HG03095 (cell line): ENCODE data around the gene RTL1.

ENCODE experiments used
- ATAC-seq: cut with Tn5 transposase; IDR thresholded peaks from one replicate; pipeline ENCODE4 v1.9.1; 2021; ENCODE audit warnings: moderate library complexity; ENCODE audit not compliant: unreplicated experiment

The RTL1 gene

GRCh38 chr14:100898935-100899883, 4.3 kb downstream of the RTL1 start:
- no peak for ATAC-seq

- ATAC-seq, result no peak
These were observed 5.1 kb downstream of the RTL1 start for GRCh38 chr14:100898465-100898864.

- ATAC-seq, result no peak
These were observed 7.0 kb downstream of the RTL1 start for GRCh38 chr14:100896369-100897060.

GRCh38 chr14:100895411-100895810, 8.1 kb downstream of the RTL1 start:
- no peak for ATAC-seq

- no peak for ATAC-seq
These were observed 9.1 kb downstream of the RTL1 start for GRCh38 chr14:100894416-100894815.

- no peak for ATAC-seq
These were observed 9.8 kb downstream of the RTL1 start for GRCh38 chr14:100893760-100894159.

GRCh38 chr14:100893228-100893601, 10.3 kb downstream of the RTL1 start:
- no peak for ATAC-seq

- ATAC-seq, result no peak
These were observed 10.9 kb downstream of the RTL1 start for GRCh38 chr14:100892496-100893227.

- no peak for ATAC-seq
These were observed 11.7 kb downstream of the RTL1 start for GRCh38 chr14:100891501-100892445.

GRCh38 chr14:100891051-100891450, 12.5 kb downstream of the RTL1 start:
- ATAC-seq, result no peak

GRCh38 chr14:100890061-100890850, 13.3 kb downstream of the RTL1 start:
- ATAC-seq, result no peak

GRCh38 chr14:100889641-100890040, 13.9 kb downstream of the RTL1 start:
- ATAC-seq, result no peak

- no peak for ATAC-seq
These were observed 14.7 kb downstream of the RTL1 start for GRCh38 chr14:100888789-100889315.

GRCh38 chr14:100887728-100888335, 15.7 kb downstream of the RTL1 start:
- ATAC-seq, result no peak

- no peak for ATAC-seq
These were observed 17.9 kb downstream of the RTL1 start for GRCh38 chr14:100885617-100886016.

- ATAC-seq, result no peak
These were observed 18.3 kb downstream of the RTL1 start for GRCh38 chr14:100885196-100885595.

GRCh38 chr14:100884456-100884855, 19.1 kb downstream of the RTL1 start:
- no peak for ATAC-seq

- ATAC-seq, result no peak
These were observed 19.8 kb downstream of the RTL1 start for GRCh38 chr14:100883789-100884101.
